GM19452 (cell line): ENCODE data around the gene FADS1.

ENCODE experiments used
- ATAC-seq: cut with Tn5 transposase; IDR thresholded peaks from one replicate; pipeline ENCODE4 v1.9.1; 2021; ENCODE audit not compliant: unreplicated experiment

Gene FADS1

DNA sequence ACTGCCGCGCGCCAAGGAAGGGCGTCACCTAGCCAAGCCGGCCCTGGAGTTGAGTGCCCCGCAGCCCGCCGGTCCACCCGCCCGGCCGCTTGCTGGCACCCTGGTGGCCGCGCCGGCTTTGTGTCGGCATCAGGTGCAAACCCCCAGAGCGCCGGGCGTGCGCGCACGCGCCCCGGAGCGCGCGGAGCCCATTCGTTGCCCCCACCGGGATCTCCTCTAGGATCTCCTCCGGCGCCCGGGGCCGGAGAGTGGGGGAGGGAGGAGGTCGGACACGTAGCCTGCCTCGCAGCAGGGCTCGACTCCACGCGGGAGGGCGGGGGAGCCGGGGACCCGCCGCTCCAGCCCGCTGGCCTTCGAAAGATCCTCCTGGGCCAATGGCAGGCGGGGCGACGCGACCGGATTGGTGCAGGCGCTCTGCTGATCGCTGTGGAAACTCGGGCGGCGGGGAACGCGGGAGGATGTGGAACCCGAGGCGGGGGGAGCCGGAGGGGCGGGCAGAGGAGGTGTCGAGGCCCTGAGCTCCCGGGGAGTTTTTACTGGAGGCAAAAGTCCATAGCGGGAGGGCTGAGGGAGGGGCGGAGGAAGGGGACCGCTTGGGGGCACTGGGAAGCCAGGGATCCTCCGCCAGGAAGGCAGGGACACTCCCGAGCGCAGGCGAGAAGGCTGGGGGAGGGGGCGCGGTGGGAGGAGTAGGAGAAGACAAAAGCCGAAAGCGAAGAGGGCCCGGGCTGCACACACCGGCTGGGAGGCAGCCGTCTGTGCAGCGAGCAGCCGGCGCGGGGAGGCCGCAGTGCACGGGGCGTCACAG is 11.0 kb upstream of the FADS1 start, which contains the start of gene FADS2:
TSS of gene FADS2 (plus strand) at position 730 of the 808 bp plus-strand sequence. CDS start 91 bp downstream, outside the sequence.
- ATAC-seq: peak; percentile 70

DNA sequence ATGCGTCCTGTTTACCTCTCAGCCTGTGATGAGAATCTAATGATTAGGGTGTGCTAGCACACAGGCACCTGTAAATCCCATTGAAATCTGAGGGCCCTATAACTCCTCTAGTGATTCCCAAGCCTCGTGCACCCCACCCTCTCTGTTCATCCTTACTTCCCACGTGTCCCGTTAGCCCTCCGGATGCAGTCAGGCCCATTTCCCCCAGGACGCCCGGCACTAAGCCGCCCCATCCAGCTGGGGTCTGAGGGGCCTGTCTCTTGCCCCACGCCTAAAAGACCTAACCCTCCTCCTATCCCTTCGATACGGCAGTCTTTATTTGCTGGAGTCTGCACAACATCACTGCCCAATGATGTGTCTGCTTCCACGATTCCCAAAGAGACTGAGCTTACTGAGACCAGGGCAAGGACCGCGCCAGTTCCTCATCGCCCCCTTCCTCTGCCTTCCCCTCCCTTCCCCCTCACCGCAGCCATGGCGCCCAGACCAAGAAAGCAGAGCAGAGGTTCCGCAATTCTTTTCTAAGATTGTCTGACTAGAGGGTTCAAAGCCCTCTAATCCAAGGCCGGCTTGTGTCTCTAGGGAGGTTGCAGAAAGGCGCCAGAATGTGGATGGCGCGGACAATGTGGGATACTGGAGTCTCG is 10.2 kb upstream of the FADS1 start:
- ATAC-seq: no peak

DNA sequence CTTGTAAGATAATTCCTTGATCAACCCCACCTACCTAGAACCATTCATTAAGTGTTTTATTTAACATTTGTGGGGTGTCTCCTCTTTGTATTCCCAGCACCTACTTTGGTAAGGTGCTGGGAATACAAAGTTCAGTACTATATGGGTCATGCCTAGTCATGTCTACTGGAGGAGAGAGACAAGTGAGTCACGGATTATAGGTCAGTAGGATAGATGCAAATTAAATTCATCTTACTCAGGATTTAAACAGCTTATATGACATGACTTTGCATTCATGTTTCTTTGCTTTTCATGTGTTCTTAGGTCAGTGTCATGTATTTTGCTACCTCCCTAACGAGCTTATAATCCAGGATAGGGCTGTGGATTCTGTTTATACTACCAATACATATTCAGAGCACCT is 3.4 kb upstream of the FADS1 start:
- no peak for ATAC-seq

- ATAC-seq: no peak
These were observed 834 bp upstream of the FADS1 start for GRCh38 chr11:61817471-61818202.

DNA sequence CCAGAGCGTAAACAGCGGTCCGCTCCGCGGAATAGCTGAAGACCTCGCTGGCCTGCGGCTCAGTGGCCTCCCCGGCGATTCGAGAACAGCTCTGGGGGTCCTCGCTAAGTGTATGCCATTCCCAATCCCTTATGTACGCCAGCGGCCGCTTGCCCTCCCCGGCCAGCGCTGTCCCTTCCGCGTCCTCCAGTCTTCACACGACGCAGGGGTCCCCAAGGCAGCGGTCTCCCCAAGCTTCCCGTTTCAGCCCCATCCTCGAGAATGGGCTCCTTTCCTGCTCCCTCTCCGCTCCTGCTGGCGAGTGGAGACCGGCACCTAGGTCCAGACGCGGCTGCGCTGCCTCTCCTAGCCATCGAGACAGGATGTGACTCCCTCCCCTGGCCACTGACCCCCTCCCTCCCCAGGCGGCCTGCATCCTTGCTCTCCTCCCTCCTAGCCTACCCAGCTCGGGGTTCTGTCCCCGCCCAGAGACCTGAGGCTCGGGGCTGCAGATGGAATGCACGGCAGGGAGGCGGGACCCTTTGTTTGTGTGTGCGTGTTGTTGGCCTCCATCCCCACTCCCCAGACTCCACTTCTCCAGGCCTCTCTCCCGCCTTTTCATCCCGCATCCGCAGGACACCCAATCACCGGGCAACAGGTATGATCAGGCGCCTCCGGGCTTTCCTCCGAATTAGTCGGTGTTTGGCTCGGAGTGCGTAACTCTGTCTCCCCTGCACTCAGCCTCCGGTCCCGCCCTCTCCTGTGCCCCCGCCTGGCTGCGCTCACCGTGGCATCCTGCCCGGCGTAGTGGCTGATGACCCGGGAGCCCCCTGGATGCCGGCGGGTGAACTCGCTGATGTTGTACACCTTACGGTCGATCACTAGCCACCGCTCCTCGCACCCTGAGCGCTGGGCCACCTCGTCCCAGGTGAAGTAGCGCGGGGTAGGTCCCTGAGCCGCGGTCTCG is 740 bp downstream of the FADS1 start:
- ATAC-seq: peak; percentile 42

GRCh38 chr11:61814958-61815789 is 1.6 kb downstream of the FADS1 start:
- peak; percentile 51 for ATAC-seq

GRCh38 chr11:61814247-61814957 is 2.4 kb downstream of the FADS1 start:
- ATAC-seq: no peak

DNA sequence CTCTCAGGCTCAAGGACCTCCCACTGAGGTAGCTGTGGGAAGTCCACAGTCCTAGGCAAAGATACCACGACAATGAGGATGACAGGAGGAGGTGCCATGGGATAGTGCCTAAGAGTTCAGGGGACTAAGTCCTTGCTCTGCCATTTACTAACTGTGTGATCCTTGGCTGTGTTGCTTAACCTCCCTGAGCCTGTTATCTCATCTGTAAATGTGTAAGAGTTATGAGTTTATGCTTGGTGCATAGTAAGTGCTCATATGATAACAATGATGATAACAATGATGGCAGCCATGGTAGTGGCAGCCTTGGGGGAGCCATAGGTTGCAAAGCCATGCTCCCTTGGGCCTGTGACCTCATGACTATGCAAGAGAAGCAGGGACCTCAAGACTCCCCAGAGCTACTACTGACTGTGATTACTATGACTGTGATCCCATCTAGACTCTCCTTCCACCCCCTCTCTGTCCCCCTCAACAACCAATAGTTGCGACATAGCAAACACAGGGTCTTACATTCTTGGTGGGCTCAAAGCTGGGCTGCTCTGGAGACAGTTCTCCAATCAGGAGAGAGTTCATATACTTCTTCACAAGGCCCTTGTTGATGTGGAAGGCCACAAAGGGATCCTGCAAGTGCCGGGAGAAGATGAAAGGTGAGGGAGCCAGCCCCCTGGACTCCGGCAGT is 3.9 kb downstream of the FADS1 start:
- ATAC-seq: no peak

- no peak for ATAC-seq
These were observed 5.0 kb downstream of the FADS1 start for GRCh38 chr11:61811831-61812230.

DNA sequence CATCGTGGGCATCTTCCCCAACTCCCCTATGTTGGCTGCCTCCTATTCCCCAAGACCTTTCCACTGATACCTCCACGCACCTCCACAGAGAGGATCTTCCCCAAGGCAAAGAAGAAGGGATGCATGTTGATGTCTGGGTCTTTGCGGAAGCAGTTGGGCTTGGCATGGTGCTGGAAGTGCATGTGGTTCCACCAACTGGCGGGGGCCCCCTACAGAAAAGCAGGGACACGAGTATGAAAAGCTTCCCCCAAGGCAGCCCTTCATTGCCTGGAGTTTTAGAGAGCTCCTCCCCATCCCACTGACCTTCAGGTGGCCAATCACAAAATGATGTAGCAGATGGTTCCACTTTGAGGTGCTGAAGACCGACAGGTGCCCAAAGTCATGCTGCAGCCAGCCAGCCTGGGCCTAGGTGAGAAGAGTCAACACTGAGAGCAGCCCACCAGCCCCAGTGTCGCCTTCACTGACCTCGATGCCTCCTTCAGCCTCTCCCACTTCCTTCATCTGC is 6.1 kb downstream of the FADS1 start:
- no peak for ATAC-seq

DNA sequence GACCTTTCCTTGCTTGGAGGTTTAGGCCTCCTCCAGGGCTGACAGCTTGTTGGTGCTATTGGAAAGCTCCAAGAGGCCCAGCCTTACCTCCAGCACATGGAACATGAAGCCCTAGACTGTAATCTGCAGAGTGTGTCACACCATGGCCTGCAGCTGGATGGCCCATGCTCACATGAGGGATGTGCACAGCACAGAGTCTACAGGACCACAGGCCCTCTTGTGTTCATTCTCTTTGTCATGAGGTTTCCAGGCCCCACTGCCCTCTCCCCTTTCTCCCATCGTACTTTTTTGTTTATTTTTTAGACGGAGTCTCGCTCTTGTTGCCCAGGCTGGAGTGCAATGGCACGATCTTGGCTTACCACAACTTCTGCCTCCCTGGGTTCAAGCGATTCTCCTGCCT is 10.0 kb downstream of the FADS1 start:
- no peak for ATAC-seq

DNA sequence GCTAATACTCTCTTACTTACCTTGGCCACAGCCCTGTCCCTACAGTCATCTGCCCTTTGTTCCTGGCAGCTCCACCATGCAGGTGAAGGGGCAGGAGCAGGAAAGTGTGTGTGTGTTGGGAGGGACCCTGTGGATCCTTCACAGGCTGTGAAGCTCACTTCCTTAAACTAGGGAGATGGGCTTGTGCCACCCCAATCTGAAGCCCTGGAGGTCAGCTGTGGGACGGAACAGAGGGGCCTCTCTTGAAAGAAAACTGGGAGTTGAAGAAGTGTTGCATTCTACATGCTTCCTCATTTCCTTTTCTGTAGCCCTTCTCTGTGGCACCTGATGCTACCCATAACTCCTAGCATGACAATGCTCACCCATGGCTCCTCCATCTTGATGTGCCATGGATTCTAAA is 11.7 kb downstream of the FADS1 start:
- ATAC-seq: no peak

- ATAC-seq: no peak
These were observed 12.7 kb downstream of the FADS1 start for GRCh38 chr11:61803889-61804647.

GRCh38 chr11:61802605-61803004 is 14.2 kb downstream of the FADS1 start:
- no peak for ATAC-seq

DNA sequence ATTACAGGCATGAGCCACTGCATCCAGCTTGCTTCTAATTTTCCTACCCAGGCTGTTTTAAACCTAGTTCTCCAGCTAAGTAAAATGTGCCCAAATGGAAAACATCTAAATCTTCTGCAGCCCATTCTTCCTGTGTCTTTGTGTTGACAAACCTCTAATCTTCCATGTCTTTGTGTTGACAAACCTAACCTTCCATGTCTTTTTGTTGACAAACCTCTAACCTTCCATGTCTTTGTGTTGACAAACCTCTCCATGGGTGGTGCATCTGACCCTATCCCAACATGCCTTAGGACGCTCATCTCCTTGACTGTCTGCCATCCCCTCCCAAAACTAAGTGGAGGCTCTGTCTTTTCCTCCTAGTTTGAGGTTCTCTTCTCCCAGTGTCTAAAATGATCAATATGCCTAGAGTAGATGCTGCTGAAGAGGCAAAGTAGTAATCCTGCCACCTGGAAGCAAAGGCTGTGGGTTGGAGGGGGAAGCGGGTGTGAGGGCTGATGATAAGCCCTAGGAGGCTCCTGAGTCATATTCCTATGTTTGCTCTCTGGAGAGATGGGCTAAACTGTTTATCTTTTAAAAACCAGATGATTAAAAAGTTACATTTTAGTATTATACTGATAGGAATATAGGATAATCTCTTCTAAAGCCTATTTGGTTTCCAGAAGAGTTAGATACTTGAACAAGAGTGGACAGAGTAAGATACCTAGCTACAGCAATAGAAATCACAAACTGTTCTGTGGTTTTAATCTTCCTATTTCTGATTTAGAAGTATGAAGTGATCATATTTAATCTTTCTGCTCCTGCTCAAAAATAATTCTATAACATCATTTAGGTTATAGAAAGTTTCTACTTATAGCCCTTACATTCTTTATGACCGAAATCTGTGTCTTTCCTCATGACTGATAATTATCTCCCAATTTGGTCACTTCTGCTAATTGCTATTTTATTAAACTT is 16.2 kb downstream of the FADS1 start:
- no peak for ATAC-seq

DNA sequence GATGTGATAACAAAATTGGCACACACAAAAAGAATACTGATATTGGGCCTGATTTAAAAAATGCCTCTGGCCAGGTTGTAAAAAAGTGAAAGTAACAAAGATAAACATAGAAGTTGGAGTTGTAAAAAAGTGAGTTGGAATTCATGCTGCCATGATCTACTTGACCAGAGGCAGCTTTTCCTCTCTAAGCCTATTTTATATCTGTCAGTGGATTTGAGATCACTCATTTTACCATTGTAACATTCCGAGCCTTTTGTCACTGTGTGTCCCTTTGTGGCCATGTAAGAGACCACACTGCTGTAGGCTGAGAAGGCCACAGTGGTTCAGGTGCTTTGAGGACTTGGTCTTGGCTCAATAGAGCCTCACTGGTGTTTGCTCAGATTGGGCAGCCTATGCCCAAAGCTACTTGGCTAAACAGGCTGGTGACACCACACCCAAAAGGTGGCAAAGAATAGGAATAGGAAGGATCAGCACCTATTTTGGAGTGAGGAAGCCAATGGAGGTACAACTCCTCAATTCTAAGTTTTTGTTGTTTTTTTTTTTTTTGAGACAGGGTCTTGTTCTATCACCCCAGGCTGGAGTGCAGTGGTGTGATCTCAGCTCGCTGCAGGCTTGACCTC is 17.0 kb downstream of the FADS1 start:
- no peak for ATAC-seq
